Measurements from ENCODE around the gene C16orf90. TPM values are rescaled to one million over a fixed set of nuclear protein-coding genes. Genes with fewer than 3 reads are reported as not detected.

C16orf90 gene
- total RNA-seq, 1 experiment from 2014 or later = not detected

GRCh38 chr16:3484318-3485096 lies 10.8 kb downstream of the C16orf90 start:
- Histone ChIP-seq H3K9me3 (ENCODE audit: low read depth, low read length, poor library complexity, severe bottlenecking) (no peaks in the 10 kb centered on the region), H3K27ac (ENCODE audit: low read depth, low read length, poor library complexity, severe bottlenecking) (no peak overlapping the region), H3K27me3 (replicated peaks; ENCODE audit: insufficient read depth, low read depth, low read length, poor library complexity) (no peaks in the 10 kb centered on the region), H3K36me3 (ENCODE audit: insufficient read depth, low read length, poor library complexity, severe bottlenecking) (peaks cover 6% of the 10 kb centered on the region), H3K4me3 (ENCODE audit: low read depth, low read length, poor library complexity, severe bottlenecking) (no peak overlapping the region), H3K4me1 (ENCODE audit: insufficient read depth, low read length, poor library complexity, severe bottlenecking) (peaks cover 3% of the 10 kb centered on the region)
- BruUV-seq (replicated peaks) = TSS peak; percentile 12
- DNase-seq (ENCODE audit: low spot score) = no peak
- intact Hi-C loops (cut with micrococcal nuclease; ENCODE audit: unreplicated experiment) = no loop called here
- ChIA-PET CTCF (no interaction called here), POLR2A (ENCODE audit: low non-redundant PET) (no interaction called here)
- TF ChIP-seq EZH2 (IDR thresholded peaks at IDR 0.05; ENCODE audit: borderline replicate concordance, low read depth, low read length, poor library complexity, severe bottlenecking) (no peak), CTCF (conservative IDR thresholded peaks at IDR 0.05; ENCODE audit: low read depth, low read length) (no peak)

- no TSS peak for BruUV-seq (replicated peaks)
- DNase-seq (ENCODE audit: low spot score) = no peak
- no peak overlapping the region for H3K4me3 ChIP-seq (ENCODE audit: low read depth, low read length, poor library complexity, severe bottlenecking)
- H3K27ac ChIP-seq (ENCODE audit: low read depth, low read length, poor library complexity, severe bottlenecking) = no peak overlapping the region
- peaks cover 6% of the 10 kb centered on the region for H3K36me3 ChIP-seq (ENCODE audit: insufficient read depth, low read length, poor library complexity, severe bottlenecking)
- intact Hi-C loops (cut with micrococcal nuclease; ENCODE audit: unreplicated experiment) = no loop called here
- no peaks in the 10 kb centered on the region for H3K9me3 ChIP-seq (ENCODE audit: low read depth, low read length, poor library complexity, severe bottlenecking)
- CTCF ChIA-PET = no interaction called here
- no peaks in the 10 kb centered on the region for H3K27me3 ChIP-seq (replicated peaks; ENCODE audit: insufficient read depth, low read depth, low read length, poor library complexity)
- TF ChIP-seq EZH2 (IDR thresholded peaks at IDR 0.05; ENCODE audit: borderline replicate concordance, low read depth, low read length, poor library complexity, severe bottlenecking) (no peak), CTCF (conservative IDR thresholded peaks at IDR 0.05; ENCODE audit: low read depth, low read length) (no peak)
- H3K4me1 ChIP-seq (ENCODE audit: insufficient read depth, low read length, poor library complexity, severe bottlenecking) = peaks cover 3% of the 10 kb centered on the region
- POLR2A ChIA-PET (ENCODE audit: low non-redundant PET) = no interaction called here
Measured at GRCh38 chr16:3482659-3483241, 12.5 kb downstream of the C16orf90 start.

- intact Hi-C loops (cut with micrococcal nuclease; ENCODE audit: unreplicated experiment) = no loop called here
- ChIA-PET POLR2A (ENCODE audit: low non-redundant PET) (no interaction called here), CTCF (no interaction called here)
- no peak for DNase-seq (ENCODE audit: low spot score)
- no TSS peak for BruUV-seq (replicated peaks)
- Histone ChIP-seq H3K4me1 (ENCODE audit: insufficient read depth, low read length, poor library complexity, severe bottlenecking) (peaks cover 3% of the 10 kb centered on the region), H3K9me3 (ENCODE audit: low read depth, low read length, poor library complexity, severe bottlenecking) (no peaks in the 10 kb centered on the region), H3K36me3 (ENCODE audit: insufficient read depth, low read length, poor library complexity, severe bottlenecking) (peaks cover 6% of the 10 kb centered on the region), H3K4me3 (ENCODE audit: low read depth, low read length, poor library complexity, severe bottlenecking) (no peak overlapping the region), H3K27me3 (replicated peaks; ENCODE audit: insufficient read depth, low read depth, low read length, poor library complexity) (no peaks in the 10 kb centered on the region), H3K27ac (ENCODE audit: low read depth, low read length, poor library complexity, severe bottlenecking) (peak overlapping the region; percentile 48)
- TF ChIP-seq CTCF (conservative IDR thresholded peaks at IDR 0.05; ENCODE audit: low read depth, low read length) = no peak
- no peak for TF ChIP-seq EZH2 (IDR thresholded peaks at IDR 0.05; ENCODE audit: borderline replicate concordance, low read depth, low read length, poor library complexity, severe bottlenecking)
Measured at GRCh38 chr16:3481696-3482658, 13.3 kb downstream of the C16orf90 start.
